Measurements from ENCODE around the gene RBMS1.

DNA sequence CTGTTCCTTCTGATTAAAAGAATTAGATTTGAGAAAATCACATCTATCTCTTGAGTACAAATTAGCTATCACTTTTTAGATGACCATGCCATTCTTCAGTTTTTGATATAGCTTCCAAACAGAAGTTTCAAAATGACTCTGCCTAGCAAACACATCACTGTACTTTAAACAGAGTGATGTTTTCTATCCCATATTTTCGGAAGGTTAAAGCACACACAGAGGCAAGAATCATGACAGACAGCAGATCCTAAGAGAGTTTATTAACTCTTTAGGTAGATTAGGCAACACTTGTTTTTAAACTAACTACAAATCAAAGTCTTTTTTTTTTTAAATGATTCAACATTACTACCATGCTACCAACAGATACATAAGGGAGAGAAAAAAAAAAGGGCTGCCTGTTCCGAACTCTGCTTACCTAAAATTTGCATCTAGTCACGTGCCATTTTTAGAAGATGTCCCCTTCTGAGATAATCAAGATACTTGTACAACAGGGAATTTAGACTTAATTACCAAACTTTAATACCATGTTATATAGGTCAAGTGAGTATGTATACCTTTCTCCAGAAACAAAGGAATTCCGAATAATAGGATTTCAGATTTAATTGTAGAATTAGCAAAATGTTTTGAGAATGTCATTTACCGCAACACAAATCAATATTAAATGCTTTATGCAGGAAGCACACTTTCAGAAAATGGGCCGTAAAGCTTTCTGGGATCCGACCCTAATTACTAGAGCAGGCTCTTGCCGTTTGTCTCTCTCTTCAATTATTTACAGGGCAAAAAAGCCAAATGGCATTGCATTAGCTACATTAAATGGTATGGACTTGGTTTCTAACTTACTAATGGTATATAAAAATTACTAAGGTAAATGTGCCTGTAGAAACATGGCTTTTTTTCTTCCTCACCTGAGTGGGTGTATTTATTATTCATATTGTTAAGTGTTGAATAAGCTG, 2.6 kb downstream of the RBMS1 start:
- TF ChIP-seq, protein P1, sequence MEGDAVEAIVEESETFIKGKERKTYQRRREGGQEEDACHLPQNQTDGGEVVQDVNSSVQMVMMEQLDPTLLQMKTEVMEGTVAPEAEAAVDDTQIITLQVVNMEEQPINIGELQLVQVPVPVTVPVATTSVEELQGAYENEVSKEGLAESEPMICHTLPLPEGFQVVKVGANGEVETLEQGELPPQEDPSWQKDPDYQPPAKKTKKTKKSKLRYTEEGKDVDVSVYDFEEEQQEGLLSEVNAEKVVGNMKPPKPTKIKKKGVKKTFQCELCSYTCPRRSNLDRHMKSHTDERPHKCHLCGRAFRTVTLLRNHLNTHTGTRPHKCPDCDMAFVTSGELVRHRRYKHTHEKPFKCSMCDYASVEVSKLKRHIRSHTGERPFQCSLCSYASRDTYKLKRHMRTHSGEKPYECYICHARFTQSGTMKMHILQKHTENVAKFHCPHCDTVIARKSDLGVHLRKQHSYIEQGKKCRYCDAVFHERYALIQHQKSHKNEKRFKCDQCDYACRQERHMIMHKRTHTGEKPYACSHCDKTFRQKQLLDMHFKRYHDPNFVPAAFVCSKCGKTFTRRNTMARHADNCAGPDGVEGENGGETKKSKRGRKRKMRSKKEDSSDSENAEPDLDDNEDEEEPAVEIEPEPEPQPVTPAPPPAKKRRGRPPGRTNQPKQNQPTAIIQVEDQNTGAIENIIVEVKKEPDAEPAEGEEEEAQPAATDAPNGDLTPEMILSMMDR (IDR thresholded peaks at IDR 0.05): no peak
- no peak for TF ChIP-seq POLR2A (IDR thresholded peaks at IDR 0.05)

Measured in right lobe of liver (tissue), 4 donors.